HCT116 (cell line): ENCODE data around the gene CRIP3. TPM values are rescaled to one million over a fixed set of nuclear protein-coding genes. Genes with fewer than 3 reads are reported as not detected.

Source experiments
- ATAC-seq: fragments of 200-7000 bp; cut with Tn5 transposase; 2 replicates; pipeline ENCODE4 v1.9.1; 2020; ENCODE audit warnings: mild to moderate bottlenecking, moderate library complexity
- BruUV-seq: library from RNA; stranded (reverse); fragments of 400-500 nt; replicated peaks from 2 replicates; lab custom pipeline; 2021; lab: Mats Ljungman, UMichigan
- CTCF ChIA-PET: fragments of 300-600 bp; sonication (Branson Sonifier 250); formaldehyde crosslinking; loops from one replicate; lab custom pipeline; 2021; ENCODE audit warnings: antibody characterized with exemption; lab: Charles Lee
- POLR2A ChIA-PET: fragments of 300-600, 350-600 bp; sonication (Branson Sonifier 250); formaldehyde crosslinking; loops from one replicate; lab custom pipeline; 2021; ENCODE audit warnings: antibody characterized with exemption; lab: Charles Lee
- RAD21 ChIA-PET, 2 experiments: fragments of 300-600 bp; sonication (Branson Sonifier 250); formaldehyde crosslinking; loops; one replicate each; lab custom pipeline; 2023; ENCODE audit warnings: low total read pairs in 2 of 2; ENCODE audit not compliant: uncharacterized antibody in 2 of 2, unreplicated experiment in 2 of 2, low non-redundant PET in 1 of 2; lab: Charles Lee
- DNase-seq: peaks from one replicate; pipeline ENCODE4 v3.0.0-alpha.2; 2010; ENCODE audit warnings: low read depth, low spot score
- H2AFZ ChIP-seq: fragments of 200-600 bp; shearing (Covaris generic), sonication (generic); 2 replicates; pipeline ENCODE4 v1.6.1; 2017; ENCODE audit warnings: low read depth, mixed run types, mixed read lengths, antibody characterized with exemption, low read length; ENCODE audit not compliant: poor library complexity, severe bottlenecking
- H3K27ac ChIP-seq: 2 replicates; pipeline ENCODE4 v1.5.1; 2012; ENCODE audit warnings: low read depth, low read length
- H3K27me3 ChIP-seq: fragments of 200-600 bp; sonication (generic); 2 replicates; pipeline ENCODE4 v1.6.1; 2016; ENCODE audit warnings: mixed run types, low read length, mixed read lengths; ENCODE audit not compliant: insufficient read depth
- H3K36me3 ChIP-seq, 2 experiments: fragments of 200-500 bp in 1 of 2; fragments of 200-600 bp in 1 of 2; sonication (Bioruptor generic) in 1 of 2; sonication (generic) in 1 of 2; 2 replicates each; pipeline versions ENCODE4 v1.5.1 to v1.6.1; 2014 to 2016; ENCODE audit warnings: low read length in 2 of 2, inconsistent platforms in 1 of 2, mixed read lengths in 1 of 2, mixed run types in 1 of 2; ENCODE audit not compliant: insufficient read depth in 2 of 2, control insufficient read depth in 1 of 2
- H3K4me1 ChIP-seq, 2 experiments: fragments of 200-600 bp in 1 of 2; sonication (generic) in 1 of 2; 2 replicates each; pipeline versions ENCODE4 v1.5.1 to v1.6.1; 2012 to 2017; ENCODE audit warnings: low read length in 2 of 2, inconsistent platforms in 1 of 2, mild to moderate bottlenecking in 1 of 2, mixed read lengths in 1 of 2, mixed run types in 1 of 2, moderate library complexity in 1 of 2; ENCODE audit not compliant: insufficient read depth in 2 of 2, control insufficient read depth in 1 of 2
- H3K4me2 ChIP-seq: fragments of 200-600 bp; sonication (generic); 2 replicates; pipeline ENCODE4 v1.6.1; 2017; ENCODE audit warnings: mixed run types, low read length, mixed read lengths
- H3K4me3 ChIP-seq, 2 experiments: fragments of 200-600 bp in 1 of 2; sonication (generic) in 1 of 2; replicated peaks in 1 of 2; 2 replicates each; pipeline ENCODE4 v1.5.1; 2011 to 2016; ENCODE audit warnings: low read length in 2 of 2, control low read depth in 1 of 2, low read depth in 1 of 2, mild to moderate bottlenecking in 1 of 2, mixed read lengths in 1 of 2, mixed run types in 1 of 2
- H3K79me2 ChIP-seq: fragments of 200-600 bp; sonication (generic); 2 replicates; pipeline ENCODE4 v1.6.1; 2017; ENCODE audit warnings: mild to moderate bottlenecking, mixed run types, low read length, moderate library complexity, mixed read lengths; ENCODE audit not compliant: insufficient read depth
- H3K9ac ChIP-seq: fragments of 200-600 bp; sonication (generic); 2 replicates; pipeline ENCODE4 v1.6.1; 2016; ENCODE audit warnings: low read length, mixed read lengths
- H3K9me2 ChIP-seq: fragments of 200-600 bp; sonication (generic), shearing (Covaris generic); 2 replicates; pipeline ENCODE4 v1.6.1; 2017; ENCODE audit warnings: mixed run types, mild to moderate bottlenecking, moderate library complexity; ENCODE audit not compliant: insufficient read depth
- H3K9me3 ChIP-seq, 2 experiments: fragments of 200-500 bp in 1 of 2; fragments of 200-600 bp in 1 of 2; sonication (Bioruptor generic) in 1 of 2; sonication (generic) in 1 of 2; 2 replicates each; pipeline ENCODE4 v1.6.1; 2014 to 2017; ENCODE audit warnings: low read length in 2 of 2, mixed read lengths in 2 of 2, inconsistent platforms in 1 of 2, low read depth in 1 of 2, mild to moderate bottlenecking in 1 of 2, mixed run types in 1 of 2, moderate library complexity in 1 of 2; ENCODE audit not compliant: control insufficient read depth in 1 of 2, insufficient read depth in 1 of 2
- H4K20me1 ChIP-seq: fragments of 200-600 bp; sonication (generic), shearing (Covaris generic); 2 replicates; pipeline ENCODE4 v1.6.1; 2017; ENCODE audit warnings: mixed run types, mild to moderate bottlenecking, moderate library complexity; ENCODE audit not compliant: insufficient read depth
- CTCF ChIP-seq, 3 experiments: fragments of 200-600 bp in 1 of 3; sonication (generic) in 1 of 3; IDR thresholded peaks in 2 of 3; conservative IDR thresholded peaks in 1 of 3; 2 replicates each; pipeline ENCODE4 v1.5.1; 2012 to 2017; ENCODE audit warnings: low read depth in 2 of 3, low read length in 2 of 3, antibody characterized with exemption in 1 of 3, borderline replicate concordance in 1 of 3, control low read depth in 1 of 3, mild to moderate bottlenecking in 1 of 3, mixed read lengths in 1 of 3, mixed run types in 1 of 3, moderate library complexity in 1 of 3; ENCODE audit not compliant: insufficient read depth in 1 of 3
- EGR1 ChIP-seq: IDR thresholded peaks from 2 replicates; pipeline ENCODE4 v1.6.1; 2012; ENCODE audit warnings: low read depth
- EZH2 ChIP-seq: fragments of 200-600 bp; sonication (generic); IDR thresholded peaks from 2 replicates; pipeline ENCODE4 v1.6.1; 2017; ENCODE audit warnings: antibody characterized with exemption, mixed run types
- JUND ChIP-seq: IDR thresholded peaks from 2 replicates; pipeline ENCODE4 v1.6.1; 2012
- MAX ChIP-seq: IDR thresholded peaks from 2 replicates; pipeline ENCODE4 v1.6.1; 2012
- SP1 ChIP-seq: IDR thresholded peaks from 2 replicates; pipeline ENCODE4 v1.6.1; 2012; ENCODE audit warnings: low read depth
- TCF7L2 ChIP-seq: IDR thresholded peaks from 2 replicates; pipeline ENCODE4 v1.7.0; 2011; ENCODE audit warnings: borderline replicate concordance, inconsistent platforms; ENCODE audit not compliant: insufficient read depth, insufficient read length; ENCODE audit errors: extremely low read depth
- ZBTB33 ChIP-seq: IDR thresholded peaks from 2 replicates; pipeline ENCODE4 v1.6.1; 2011; ENCODE audit warnings: mild to moderate bottlenecking, low read length, moderate library complexity; ENCODE audit not compliant: insufficient replicate concordance; ENCODE audit errors: extremely low read depth
- ZFX ChIP-seq: fragments of 450-650 bp; IDR thresholded peaks from 2 replicates; pipeline ENCODE4 v1.6.1; 2017
- intact Hi-C: fragments of 100-400 bp; cut with micrococcal nuclease; formaldehyde crosslinking; loops from 2 replicates; pipeline ENCODE4 v1.10.0; 2022
- total RNA-seq: library from RNA; stranded (reverse); gene quantifications from one replicate; pipeline ENCODE4 v1.2.1, GENCODE V29; 2021; ENCODE audit not compliant: unreplicated experiment

CRIP3 gene
- total RNA-seq, 1 experiment from 2014 or later, result not detected

GRCh38 chr6:43336382-43336781, 27.8 kb upstream of the CRIP3 start:
- Histone ChIP-seq H3K9ac (no peak overlapping the region), H2AFZ (no peak overlapping the region), H3K27ac (no peak overlapping the region), H3K4me1 (peaks cover 4 to 6% of the 10 kb centered on the region in 2 experiments; a peak in 3 of 4 replicates), H3K27me3 (no peaks in the 10 kb centered on the region), H3K9me2 (no peaks in the 10 kb centered on the region), H3K9me3 (no peaks in the 10 kb centered on the region), H3K4me3 (no peak overlapping the region), H3K36me3 (peaks cover 0 to 10% of the 10 kb centered on the region in 2 experiments; a peak in 2 of 4 replicates)
- BruUV-seq, result no TSS peak
- DNase-seq, result no peak
- RAD21 ChIA-PET, result no interaction called here
- POLR2A ChIA-PET, result no interaction called here
- intact Hi-C loops, result no loop called here
- TF ChIP-seq TCF7L2 (no peak), EGR1 (no peak), MAX (no peak), JUND (no peak), SP1 (no peak), CTCF (IDR thresholded peaks at IDR 0.05 in 2 of 3, conservative IDR thresholded peaks at IDR 0.05 in 1 of 3; ENCODE audit: borderline replicate concordance in 1 of 3, insufficient read depth in 1 of 3, low read depth in 2 of 3, low read length in 2 of 3) (no peak), EZH2 (no peak), ZBTB33 (no peak), ZFX (no peak)
- TF ChIP-seq, all 23 proteins: peak for 0
- H3K79me2 ChIP-seq, result no peaks in the 10 kb centered on the region
- no peaks in the 10 kb centered on the region for H4K20me1 ChIP-seq
- no peak overlapping the region for H3K4me2 ChIP-seq
- CTCF ChIA-PET, result no interaction called here
- no peak for ATAC-seq
